ENCODE results near the gene SMOC1. TPM values are rescaled to one million over a fixed set of nuclear protein-coding genes. Genes with fewer than 3 reads are reported as not detected.
"Not testable (repeated sequence)": the region's sequence is repeated elsewhere in the genome, so short reads cannot be mapped to it uniquely, and the experiment has no call there.

Gene SMOC1
- polyA plus RNA-seq, 3 donors: 1.7 to 2.4 (median 2.1) TPM

GRCh38 chr14:69886453-69887242 is 7.4 kb downstream of the SMOC1 start:
- no peak for DNase-seq (ENCODE audit: extremely low read depth in 1 of 11, low read depth in 9 of 11, low spot score in 4 of 11)

GRCh38 chr14:69887740-69888657 is 8.8 kb downstream of the SMOC1 start:
- DNase-seq (ENCODE audit: extremely low read depth in 1 of 11, low read depth in 9 of 11, low spot score in 4 of 11): no peak

- DNase-seq (ENCODE audit: extremely low read depth in 1 of 11, low read depth in 9 of 11, low spot score in 4 of 11): no peak
Observed at GRCh38 chr14:69891422-69891821, 12.2 kb downstream of the SMOC1 start.

- DNase-seq (ENCODE audit: extremely low read depth in 1 of 11, low read depth in 9 of 11, low spot score in 4 of 11): no peak
Observed at GRCh38 chr14:69895109-69895508, 15.9 kb downstream of the SMOC1 start.

GRCh38 chr14:69896080-69896479 is 16.9 kb downstream of the SMOC1 start:
- DNase-seq (ENCODE audit: extremely low read depth in 1 of 11, low read depth in 9 of 11, low spot score in 4 of 11): no peak

- no peak for DNase-seq (ENCODE audit: extremely low read depth in 1 of 11, low read depth in 9 of 11, low spot score in 4 of 11)
Observed at GRCh38 chr14:69896972-69897371, 17.8 kb downstream of the SMOC1 start.

GRCh38 chr14:69900603-69901002 is 21.4 kb downstream of the SMOC1 start:
- DNase-seq (ENCODE audit: extremely low read depth in 1 of 11, low read depth in 9 of 11, low spot score in 4 of 11): no peak

GRCh38 chr14:69901113-69901951 is 22.1 kb downstream of the SMOC1 start:
- no peak for DNase-seq (ENCODE audit: extremely low read depth in 1 of 11, low read depth in 9 of 11, low spot score in 4 of 11)

- not testable (repeated sequence) for DNase-seq (ENCODE audit: extremely low read depth in 1 of 11, low read depth in 9 of 11, low spot score in 4 of 11)
Observed at GRCh38 chr14:69903046-69903445, 23.8 kb downstream of the SMOC1 start.

GRCh38 chr14:69904246-69904645 is 25.0 kb downstream of the SMOC1 start:
- no peak for DNase-seq (ENCODE audit: extremely low read depth in 1 of 11, low read depth in 9 of 11, low spot score in 4 of 11)

GRCh38 chr14:69906201-69906600 is 27.0 kb downstream of the SMOC1 start:
- no peak for DNase-seq (ENCODE audit: extremely low read depth in 1 of 11, low read depth in 9 of 11, low spot score in 4 of 11)

- DNase-seq (ENCODE audit: extremely low read depth in 1 of 11, low read depth in 9 of 11, low spot score in 4 of 11): no peak
Observed at GRCh38 chr14:69909826-69910550, 30.8 kb downstream of the SMOC1 start.

GRCh38 chr14:69910871-69911270 is 31.7 kb downstream of the SMOC1 start:
- no peak for DNase-seq (ENCODE audit: extremely low read depth in 1 of 11, low read depth in 9 of 11, low spot score in 4 of 11)

GRCh38 chr14:69913686-69914085 is 34.5 kb downstream of the SMOC1 start:
- DNase-seq (ENCODE audit: extremely low read depth in 1 of 11, low read depth in 9 of 11, low spot score in 4 of 11): no peak

GRCh38 chr14:69916396-69916795 is 37.2 kb downstream of the SMOC1 start:
- no peak for DNase-seq (ENCODE audit: extremely low read depth in 1 of 11, low read depth in 9 of 11, low spot score in 4 of 11)

GRCh38 chr14:69917287-69917686 is 38.1 kb downstream of the SMOC1 start:
- no peak for DNase-seq (ENCODE audit: extremely low read depth in 1 of 11, low read depth in 9 of 11, low spot score in 4 of 11)

- no peak for DNase-seq (ENCODE audit: extremely low read depth in 1 of 11, low read depth in 9 of 11, low spot score in 4 of 11)
Observed at GRCh38 chr14:69919815-69920214, 40.6 kb downstream of the SMOC1 start.

- no peak for DNase-seq (ENCODE audit: extremely low read depth in 1 of 11, low read depth in 9 of 11, low spot score in 4 of 11)
Observed at GRCh38 chr14:69921052-69921451, 41.8 kb downstream of the SMOC1 start.

GRCh38 chr14:69922198-69922597 is 43.0 kb downstream of the SMOC1 start:
- DNase-seq (ENCODE audit: extremely low read depth in 1 of 11, low read depth in 9 of 11, low spot score in 4 of 11): no peak

All from renal cortex interstitium (tissue), 11 donors.